Esophagus squamous epithelium (tissue), 5 donors: ENCODE results near the gene BRPF3. TPM values are rescaled to one million over a fixed set of nuclear protein-coding genes. Genes with fewer than 3 reads are reported as not detected.

Experiments
- DNase-seq: peaks from one replicate; lab custom pipeline; 2025; lab: John Stamatoyannopoulos, UW
- H3K27ac ChIP-seq, 4 donors: fragments of 200-600 bp; sonication (generic); one replicate each; pipeline ENCODE4 v1.5.1; 2016 to 2019; ENCODE audit warnings: mild to moderate bottlenecking in 1 of 4
- H3K27me3 ChIP-seq, 4 donors: fragments of 200-600 bp; sonication (generic); 1 replicate in 3 of 4; 2 replicates in 1 of 4; pipeline versions ENCODE4 v1.5.1 to v1.6.0; 2017 to 2021; ENCODE audit warnings: antibody characterized with exemption in 1 of 4
- H3K36me3 ChIP-seq, 3 donors: fragments of 200-600 bp; sonication (generic); one replicate each; pipeline ENCODE4 v1.5.1; 2016 to 2019
- H3K4me1 ChIP-seq, 3 donors: fragments of 200-600 bp; sonication (generic); one replicate each; pipeline ENCODE4 v1.5.1; 2017 to 2019
- H3K4me3 ChIP-seq, 4 donors: fragments of 200-600 bp; sonication (generic); 1 replicate in 3 of 4; 2 replicates in 1 of 4; pipeline ENCODE4 v1.5.1; 2016 to 2019; ENCODE audit warnings: mild to moderate bottlenecking in 2 of 4, moderate library complexity in 1 of 4
- H3K9me3 ChIP-seq, 3 donors: fragments of 200-600 bp; sonication (generic); one replicate each; pipeline ENCODE4 v1.5.1; 2016 to 2019
- POLR2A ChIP-seq, 4 donors: fragments of 450-650 bp; IDR thresholded peaks; one replicate each; pipeline ENCODE4 v1.6.1; 2017; ENCODE audit warnings: antibody characterized with exemption in 4 of 4, mild to moderate bottlenecking in 4 of 4, moderate library complexity in 3 of 4
- WGBS, 2 donors: methylation state at CpG; one replicate each; pipeline ENCODE4 v1.1.5; 2018; 5-methylcytosine and 5-hydroxymethylcytosine counted together
- intact Hi-C: fragments of 100-400 bp; cut with DNase I; formaldehyde crosslinking; loops from one replicate; pipeline ENCODE4 v1.15.0; 2022
- total RNA-seq, 4 donors: library from RNA; depleted of rRNA; stranded (reverse); fragments of >200 nt; gene quantifications; one replicate each; pipeline ENCODE4 v1.1.0, GENCODE V29; 2016
- TF ChIP-seq, protein P1 (sequence below), 6 experiments: fragments of 450-650 bp in 4 of 6; fragments of 200-600 bp in 2 of 6; sonication (generic) in 2 of 6; IDR thresholded peaks; one replicate each; pipeline ENCODE4 v1.5.1; 2016 to 2019; ENCODE audit warnings: antibody characterized with exemption in 6 of 6, mild to moderate bottlenecking in 4 of 6, moderate library complexity in 4 of 6
- donor health status: DM: yes; HTN: yes; CAD: no.

BRPF3 gene
- total RNA-seq, 4 donors from 2014 or later, result 6.3 to 16.8 (median 9.9) TPM

DNA sequence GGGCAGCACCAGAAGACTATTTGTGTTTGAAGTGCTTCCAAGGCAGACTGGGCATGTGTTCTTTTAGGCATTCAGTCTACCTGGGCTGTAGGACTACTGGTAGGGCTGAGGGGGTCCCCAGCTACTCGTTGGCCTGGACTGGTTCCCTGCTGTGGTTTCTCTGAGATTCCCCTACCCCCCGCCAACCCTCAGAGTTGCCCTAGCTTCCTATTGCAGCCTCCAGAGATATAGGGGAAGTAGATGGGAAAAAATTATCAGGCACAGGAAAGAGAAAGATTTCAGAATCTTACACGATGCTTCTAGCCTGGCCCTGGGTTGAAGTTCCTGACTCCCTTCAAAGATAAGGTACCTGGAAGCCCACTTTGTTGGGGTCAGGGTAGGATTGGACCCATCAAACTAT, 22.5 kb downstream of the BRPF3 start:
- TF ChIP-seq, protein P1, sequence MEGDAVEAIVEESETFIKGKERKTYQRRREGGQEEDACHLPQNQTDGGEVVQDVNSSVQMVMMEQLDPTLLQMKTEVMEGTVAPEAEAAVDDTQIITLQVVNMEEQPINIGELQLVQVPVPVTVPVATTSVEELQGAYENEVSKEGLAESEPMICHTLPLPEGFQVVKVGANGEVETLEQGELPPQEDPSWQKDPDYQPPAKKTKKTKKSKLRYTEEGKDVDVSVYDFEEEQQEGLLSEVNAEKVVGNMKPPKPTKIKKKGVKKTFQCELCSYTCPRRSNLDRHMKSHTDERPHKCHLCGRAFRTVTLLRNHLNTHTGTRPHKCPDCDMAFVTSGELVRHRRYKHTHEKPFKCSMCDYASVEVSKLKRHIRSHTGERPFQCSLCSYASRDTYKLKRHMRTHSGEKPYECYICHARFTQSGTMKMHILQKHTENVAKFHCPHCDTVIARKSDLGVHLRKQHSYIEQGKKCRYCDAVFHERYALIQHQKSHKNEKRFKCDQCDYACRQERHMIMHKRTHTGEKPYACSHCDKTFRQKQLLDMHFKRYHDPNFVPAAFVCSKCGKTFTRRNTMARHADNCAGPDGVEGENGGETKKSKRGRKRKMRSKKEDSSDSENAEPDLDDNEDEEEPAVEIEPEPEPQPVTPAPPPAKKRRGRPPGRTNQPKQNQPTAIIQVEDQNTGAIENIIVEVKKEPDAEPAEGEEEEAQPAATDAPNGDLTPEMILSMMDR (IDR thresholded peaks at IDR 0.05), result no peak
- TF ChIP-seq POLR2A (IDR thresholded peaks at IDR 0.05), result no peak
- intact Hi-C loops, result no loop called here

DNA sequence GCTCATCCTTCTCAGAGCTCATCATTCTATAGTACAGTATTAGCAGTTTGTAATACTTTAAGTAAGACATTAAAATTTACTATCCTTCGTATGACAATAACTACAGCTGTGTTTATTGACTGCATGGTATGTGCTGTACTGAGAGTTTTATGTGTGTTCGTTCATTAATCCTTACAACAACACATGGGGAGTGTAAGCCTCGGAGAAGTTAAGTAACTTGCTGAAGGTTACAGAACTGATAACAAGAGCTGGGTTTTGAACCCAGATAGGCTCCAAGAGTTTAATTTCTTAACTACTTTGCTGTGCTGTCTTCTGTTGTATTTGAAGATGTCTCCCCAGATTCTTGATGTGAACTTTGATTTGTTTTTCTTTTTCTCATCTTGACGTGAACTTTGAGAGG, 23.7 kb downstream of the BRPF3 start:
- no peak overlapping the region for H3K4me3 ChIP-seq
- DNase-seq, result no peak
- intact Hi-C loops, result no loop called here
- H3K4me1 ChIP-seq, result peaks cover 0 to 28% (median 0%) of the 10 kb centered on the region in 3 donors
- TF ChIP-seq, protein P1 (IDR thresholded peaks at IDR 0.05), result no peak
- TF ChIP-seq POLR2A (IDR thresholded peaks at IDR 0.05), result no peak
- H3K9me3 ChIP-seq, result no peaks in the 10 kb centered on the region
- H3K27ac ChIP-seq, result no peak overlapping the region
- peaks cover 11 to 97% (median 17%) of the 10 kb centered on the region in 3 donors for H3K36me3 ChIP-seq
- no peaks in the 10 kb centered on the region for H3K27me3 ChIP-seq
- WGBS, 2 donors, result 84 to 91% methylated on average over 4 of the region's 4 CpGs

More for the DNA sequence above, 22.5 kb downstream of the BRPF3 start:
- Histone ChIP-seq H3K4me3 (no peak overlapping the region), H3K27me3 (no peaks in the 10 kb centered on the region), H3K4me1 (peaks cover 0 to 17% (median 0%) of the 10 kb centered on the region in 3 donors), H3K36me3 (peaks cover 19 to 97% (median 19%) of the 10 kb centered on the region in 3 donors), H3K27ac (no peak overlapping the region), H3K9me3 (no peaks in the 10 kb centered on the region)
- WGBS, 2 donors, result 73 to 100% methylated on average over 1 to 3 of the region's 3 CpGs
- DNase-seq, result no peak

DNA sequence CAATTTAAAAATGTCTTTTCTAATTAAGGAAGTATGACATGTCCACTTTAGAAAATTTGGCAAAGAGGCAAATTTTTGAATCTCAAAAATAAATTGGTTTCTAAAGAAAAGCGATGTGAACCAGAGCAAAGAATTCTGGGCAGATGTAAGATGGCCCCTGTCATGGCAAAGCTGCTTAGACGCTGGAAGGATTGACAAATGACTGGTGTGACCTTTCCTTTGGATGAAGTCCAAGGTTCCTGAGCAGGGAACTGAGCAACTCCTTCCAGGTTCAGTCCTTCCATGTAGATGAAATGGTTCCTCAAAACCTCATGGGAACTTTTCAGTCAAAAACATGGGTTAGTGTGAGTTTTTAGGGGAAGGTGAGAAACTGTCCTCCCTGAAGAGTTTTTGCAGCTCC, 25.1 kb downstream of the BRPF3 start:
- TF ChIP-seq, protein P1 (IDR thresholded peaks at IDR 0.05), result no peak
- TF ChIP-seq POLR2A (IDR thresholded peaks at IDR 0.05), result no peak
- intact Hi-C loops, result no loop called here
- peak overlapping the region in 1 of 4 donors; percentile 2 for H3K27ac ChIP-seq
- no peaks in the 10 kb centered on the region for H3K9me3 ChIP-seq
- no peaks in the 10 kb centered on the region for H3K27me3 ChIP-seq
- WGBS, 2 donors, result 45 to 60% methylated on average over 2 of the region's 2 CpGs
- H3K4me1 ChIP-seq, result peaks cover 0 to 36% (median 0%) of the 10 kb centered on the region in 3 donors
- no peak for DNase-seq
- peaks cover 6 to 97% (median 17%) of the 10 kb centered on the region in 3 donors for H3K36me3 ChIP-seq
- H3K4me3 ChIP-seq, result no peak overlapping the region

DNA sequence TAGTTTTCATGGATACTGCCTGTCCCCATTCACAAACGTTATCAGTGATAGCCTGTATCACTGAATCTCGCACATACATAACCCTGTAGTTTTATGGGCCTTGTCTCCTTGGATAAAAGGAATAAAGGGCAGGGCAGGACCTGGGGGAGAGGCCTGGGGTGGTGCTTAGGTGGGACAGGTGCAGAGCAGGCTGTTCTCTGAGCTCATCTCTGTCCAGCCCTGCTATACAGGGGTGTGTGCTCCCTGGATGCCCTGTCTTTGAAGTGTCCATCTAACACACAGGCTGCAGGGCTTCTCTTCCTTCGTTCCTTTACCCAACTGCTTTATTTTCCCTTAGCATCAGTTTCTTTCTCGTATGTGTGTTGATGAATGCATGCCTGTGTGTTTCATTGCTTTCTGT, 26.4 kb downstream of the BRPF3 start:
- Histone ChIP-seq H3K9me3 (no peaks in the 10 kb centered on the region), H3K27me3 (no peaks in the 10 kb centered on the region), H3K4me1 (peaks cover 0 to 48% (median 3%) of the 10 kb centered on the region in 3 donors), H3K36me3 (peaks cover 6 to 97% (median 13%) of the 10 kb centered on the region in 3 donors), H3K4me3 (no peak overlapping the region), H3K27ac (no peak overlapping the region)
- TF ChIP-seq, protein P1 (IDR thresholded peaks at IDR 0.05), result no peak
- TF ChIP-seq POLR2A (IDR thresholded peaks at IDR 0.05), result no peak
- intact Hi-C loops, result no loop called here
- DNase-seq, result no peak
- WGBS, 2 donors, result 56 to 84% methylated on average over 4 of the region's 4 CpGs

- H3K4me1 ChIP-seq, result peaks cover 0 to 56% (median 8%) of the 10 kb centered on the region in 3 donors
- H3K9me3 ChIP-seq, result no peaks in the 10 kb centered on the region
- TF ChIP-seq POLR2A (IDR thresholded peaks at IDR 0.05), result no peak
- TF ChIP-seq, protein P1 (IDR thresholded peaks at IDR 0.05), result no peak
- intact Hi-C loops, result no loop called here
- H3K27ac ChIP-seq, result no peak overlapping the region
- DNase-seq, result no peak
- H3K36me3 ChIP-seq, result peaks cover 3 to 97% (median 17%) of the 10 kb centered on the region in 3 donors
- H3K27me3 ChIP-seq, result no peaks in the 10 kb centered on the region
- 89 to 97% methylated on average over 1 of the region's 1 CpG for WGBS, 2 donors
- no peak overlapping the region for H3K4me3 ChIP-seq
These were observed 27.2 kb downstream of the BRPF3 start for GRCh38 chr6:36223706-36224105.
